ENCODE measurements around the gene MACROD2. TPM values are rescaled to one million over a fixed set of nuclear protein-coding genes. Genes with fewer than 3 reads are reported as not detected.

The MACROD2 gene
- total RNA-seq, 5 donors from 2014 or later (not counting 1 experiment from before 2014, with no cell fraction given), result 0.23 to 1.3 (median 0.51) TPM; not detected in 2

DNA sequence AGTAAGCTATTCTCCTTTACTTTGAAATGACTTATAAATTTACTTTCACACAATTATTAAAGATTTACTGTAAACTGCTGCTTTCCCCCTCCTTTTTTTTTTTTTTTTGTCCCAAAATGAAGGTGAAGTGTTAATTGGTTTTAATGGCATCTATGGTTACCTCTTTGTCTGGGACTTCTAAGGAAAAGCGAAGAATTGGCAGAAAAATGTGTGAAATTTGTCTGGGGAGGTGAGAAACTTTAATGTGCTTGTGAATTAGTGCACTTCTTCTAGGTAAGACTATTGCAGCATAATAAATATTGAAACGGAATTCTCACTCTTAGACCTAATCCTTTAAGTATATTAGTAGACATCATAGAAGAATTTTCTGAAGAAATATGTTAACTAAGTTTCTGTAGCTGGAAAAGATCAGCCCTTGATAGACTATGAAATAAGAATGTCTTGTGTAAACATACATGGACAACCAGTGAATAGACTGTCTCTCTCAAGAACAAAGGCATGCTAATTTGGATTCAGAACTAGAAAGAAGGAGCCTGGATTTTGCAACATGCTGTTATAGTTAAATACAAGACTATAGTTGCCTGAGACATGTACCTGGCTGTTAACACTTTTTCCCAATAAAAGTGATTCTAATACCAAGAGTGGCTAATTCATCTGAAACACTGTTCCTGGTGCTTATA, 318.2 kb downstream of the MACROD2 start:
- H3K36me3 ChIP-seq (ENCODE audit: control insufficient read depth in 2 of 2, extremely low read depth in 1 of 2, insufficient read depth in 1 of 2, low read length in 1 of 2), result no peaks in the 10 kb centered on the region
- WGBS (ENCODE audit: insufficient coverage), result no CpG with 5 or more reads among the region's 2 CpGs
- H3K9me3 ChIP-seq, result no peaks in the 10 kb centered on the region
- no peaks in the 10 kb centered on the region for H3K27me3 Mint-ChIP-seq
- no peaks in the 10 kb centered on the region for H3K36me3 Mint-ChIP-seq
- ChIA-PET POLR2A (no interaction called here), CTCF (no interaction called here)
- no peak overlapping the region for H3K27ac Mint-ChIP-seq
- ATAC-seq (replicated peaks in 1 of 4) (no peak), DNase-seq (no peak)
- peaks cover 8 to 15% (median 9%) of the 10 kb centered on the region in 3 donors for H3K9me3 Mint-ChIP-seq
- H3K27ac ChIP-seq (ENCODE audit: low read length), result no peak overlapping the region
- no peaks in the 10 kb centered on the region for H3K27me3 ChIP-seq (replicated peaks in 1 of 2; ENCODE audit: control insufficient read depth in 2 of 2, extremely low read depth in 1 of 2, insufficient read depth in 2 of 2, low read length in 1 of 2)
- no peak overlapping the region for H3K4me3 ChIP-seq (ENCODE audit: control insufficient read depth in 1 of 2, extremely low read depth in 1 of 2, low read length in 1 of 2)
- H3K4me3 Mint-ChIP-seq, result no peak overlapping the region
- no peaks in the 10 kb centered on the region for H3K4me1 Mint-ChIP-seq
- no peaks in the 10 kb centered on the region for H3K4me1 ChIP-seq (ENCODE audit: control insufficient read depth in 1 of 2, extremely low read depth in 1 of 2, insufficient read depth in 2 of 2, low read length in 2 of 2)

DNA sequence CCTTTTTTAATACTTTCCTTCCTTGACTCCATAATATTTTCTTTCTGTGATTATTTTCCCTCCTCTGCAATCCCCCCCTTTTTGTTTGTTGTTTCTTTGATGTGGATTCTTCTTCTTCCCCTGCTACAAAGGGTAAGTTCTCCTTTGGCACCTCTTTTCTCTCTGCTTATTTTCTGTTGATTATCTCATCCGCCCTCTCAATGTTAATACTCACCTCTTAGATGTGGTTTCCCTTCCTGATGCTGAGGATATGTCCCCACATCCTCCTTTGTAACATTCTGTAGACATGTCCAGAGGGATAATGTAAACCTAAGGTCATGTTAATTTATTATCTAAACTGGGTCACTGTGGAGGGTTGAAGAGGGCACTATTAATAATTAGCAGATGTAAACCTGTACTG, 324.4 kb downstream of the MACROD2 start:
- no peak overlapping the region for H3K27ac Mint-ChIP-seq
- ATAC-seq (replicated peaks in 1 of 4), result no peak
- POLR2A ChIA-PET, result no interaction called here

GRCh38 chr20:14331646-14332045, 336.3 kb downstream of the MACROD2 start:
- Histone ChIP-seq H3K9me3 (no peaks in the 10 kb centered on the region), H3K36me3 (ENCODE audit: control insufficient read depth in 2 of 2, extremely low read depth in 1 of 2, insufficient read depth in 1 of 2, low read length in 1 of 2) (no peaks in the 10 kb centered on the region), H3K27ac (ENCODE audit: low read length) (no peak overlapping the region), H3K4me1 (ENCODE audit: control insufficient read depth in 1 of 2, extremely low read depth in 1 of 2, insufficient read depth in 2 of 2, low read length in 2 of 2) (no peaks in the 10 kb centered on the region), H3K27me3 (replicated peaks in 1 of 2; ENCODE audit: control insufficient read depth in 2 of 2, extremely low read depth in 1 of 2, insufficient read depth in 2 of 2, low read length in 1 of 2) (no peaks in the 10 kb centered on the region), H3K4me3 (ENCODE audit: control insufficient read depth in 1 of 2, extremely low read depth in 1 of 2, low read length in 1 of 2) (no peak overlapping the region)
- Mint-ChIP-seq H3K4me3 (no peak overlapping the region), H3K36me3 (no peaks in the 10 kb centered on the region), H3K9me3 (peaks cover 0 to 7% (median 0%) of the 10 kb centered on the region in 3 donors), H3K27ac (no peak overlapping the region), H3K4me1 (no peaks in the 10 kb centered on the region), H3K27me3 (no peaks in the 10 kb centered on the region)
- 80% methylated on average over 1 of the region's 6 CpGs for WGBS (ENCODE audit: insufficient coverage)
- ATAC-seq (replicated peaks in 1 of 4) (no peak), DNase-seq (no peak)
- POLR2A ChIA-PET, result no interaction called here
- CTCF ChIA-PET, result no interaction called here

More for the DNA sequence above, 324.4 kb downstream of the MACROD2 start:
- no peak overlapping the region for H3K4me3 ChIP-seq (ENCODE audit: control insufficient read depth in 1 of 2, extremely low read depth in 1 of 2, low read length in 1 of 2)
- no peaks in the 10 kb centered on the region for H3K27me3 ChIP-seq (replicated peaks in 1 of 2; ENCODE audit: control insufficient read depth in 2 of 2, extremely low read depth in 1 of 2, insufficient read depth in 2 of 2, low read length in 1 of 2)
- Mint-ChIP-seq H3K4me1 (no peaks in the 10 kb centered on the region), H3K4me3 (no peak overlapping the region), H3K36me3 (no peaks in the 10 kb centered on the region), H3K9me3 (peaks cover 12 to 27% (median 21%) of the 10 kb centered on the region in 3 donors), H3K27me3 (no peaks in the 10 kb centered on the region)
- no peak overlapping the region for H3K27ac ChIP-seq (ENCODE audit: low read length)
- no peaks in the 10 kb centered on the region for H3K4me1 ChIP-seq (ENCODE audit: control insufficient read depth in 1 of 2, extremely low read depth in 1 of 2, insufficient read depth in 2 of 2, low read length in 2 of 2)
- no CpG with 5 or more reads among the region's 1 CpG for WGBS (ENCODE audit: insufficient coverage)
- H3K9me3 ChIP-seq, result no peaks in the 10 kb centered on the region
- CTCF ChIA-PET, result no interaction called here
- no peak for DNase-seq
- H3K36me3 ChIP-seq (ENCODE audit: control insufficient read depth in 2 of 2, extremely low read depth in 1 of 2, insufficient read depth in 1 of 2, low read length in 1 of 2), result no peaks in the 10 kb centered on the region

GRCh38 chr20:14332866-14333265, 337.6 kb downstream of the MACROD2 start:
- DNase-seq (no peak), ATAC-seq (replicated peaks in 1 of 4) (no peak)
- H3K27me3 Mint-ChIP-seq, result no peaks in the 10 kb centered on the region
- Histone ChIP-seq H3K27me3 (replicated peaks in 1 of 2; ENCODE audit: control insufficient read depth in 2 of 2, extremely low read depth in 1 of 2, insufficient read depth in 2 of 2, low read length in 1 of 2) (no peaks in the 10 kb centered on the region), H3K36me3 (ENCODE audit: control insufficient read depth in 2 of 2, extremely low read depth in 1 of 2, insufficient read depth in 1 of 2, low read length in 1 of 2) (no peaks in the 10 kb centered on the region), H3K4me1 (ENCODE audit: control insufficient read depth in 1 of 2, extremely low read depth in 1 of 2, insufficient read depth in 2 of 2, low read length in 2 of 2) (peaks cover 0 to 2% of the 10 kb centered on the region in 2 experiments), H3K27ac (ENCODE audit: low read length) (no peak overlapping the region), H3K9me3 (no peaks in the 10 kb centered on the region), H3K4me3 (ENCODE audit: control insufficient read depth in 1 of 2, extremely low read depth in 1 of 2, low read length in 1 of 2) (no peak overlapping the region)
- H3K4me3 Mint-ChIP-seq, result no peak overlapping the region
- POLR2A ChIA-PET, result no interaction called here
- WGBS (ENCODE audit: insufficient coverage), result no CpG with 5 or more reads among the region's 2 CpGs
- peaks cover 0 to 4% (median 3%) of the 10 kb centered on the region in 3 donors for H3K9me3 Mint-ChIP-seq
- CTCF ChIA-PET, result no interaction called here
- no peaks in the 10 kb centered on the region for H3K4me1 Mint-ChIP-seq
- H3K27ac Mint-ChIP-seq, result no peak overlapping the region
- no peaks in the 10 kb centered on the region for H3K36me3 Mint-ChIP-seq

DNA sequence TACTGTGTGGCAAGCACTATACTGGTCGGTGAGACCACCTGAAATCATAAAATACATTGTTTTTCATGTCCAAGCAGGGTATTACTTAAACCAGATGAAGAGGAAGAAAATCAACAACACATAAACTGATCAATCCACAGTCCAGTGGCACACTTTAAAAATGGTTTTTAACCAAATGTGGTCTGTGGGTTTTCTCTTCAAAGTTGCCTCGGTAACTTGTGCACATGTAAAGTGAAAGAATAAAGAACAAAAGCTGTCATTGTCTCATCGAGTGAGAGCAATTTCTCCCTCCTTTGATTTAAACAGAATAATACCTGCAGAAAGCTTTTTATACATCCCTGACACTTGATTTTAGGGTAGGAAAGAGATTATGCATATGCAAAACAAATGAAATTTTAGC, 338.4 kb downstream of the MACROD2 start:
- Mint-ChIP-seq H3K36me3 (no peaks in the 10 kb centered on the region), H3K4me3 (no peak overlapping the region), H3K9me3 (peaks cover 0 to 4% (median 3%) of the 10 kb centered on the region in 3 donors), H3K4me1 (no peaks in the 10 kb centered on the region), H3K27me3 (no peaks in the 10 kb centered on the region), H3K27ac (no peak overlapping the region)
- ChIA-PET POLR2A (no interaction called here), CTCF (no interaction called here)
- no peaks in the 10 kb centered on the region for H3K36me3 ChIP-seq (ENCODE audit: control insufficient read depth in 2 of 2, extremely low read depth in 1 of 2, insufficient read depth in 1 of 2, low read length in 1 of 2)
- no peak overlapping the region for H3K4me3 ChIP-seq (ENCODE audit: control insufficient read depth in 1 of 2, extremely low read depth in 1 of 2, low read length in 1 of 2)
- no peaks in the 10 kb centered on the region for H3K27me3 ChIP-seq (replicated peaks in 1 of 2; ENCODE audit: control insufficient read depth in 2 of 2, extremely low read depth in 1 of 2, insufficient read depth in 2 of 2, low read length in 1 of 2)
- no peak overlapping the region for H3K27ac ChIP-seq (ENCODE audit: low read length)
- whole genome bisulfite sequencing (ENCODE audit: insufficient coverage), result no CpG with 5 or more reads among the region's 3 CpGs
- no peak for DNase-seq
- no peaks in the 10 kb centered on the region for H3K9me3 ChIP-seq
- no peak for ATAC-seq (replicated peaks in 1 of 4)
- peaks cover 0 to 2% of the 10 kb centered on the region in 2 experiments for H3K4me1 ChIP-seq (ENCODE audit: control insufficient read depth in 1 of 2, extremely low read depth in 1 of 2, insufficient read depth in 2 of 2, low read length in 2 of 2)

DNA sequence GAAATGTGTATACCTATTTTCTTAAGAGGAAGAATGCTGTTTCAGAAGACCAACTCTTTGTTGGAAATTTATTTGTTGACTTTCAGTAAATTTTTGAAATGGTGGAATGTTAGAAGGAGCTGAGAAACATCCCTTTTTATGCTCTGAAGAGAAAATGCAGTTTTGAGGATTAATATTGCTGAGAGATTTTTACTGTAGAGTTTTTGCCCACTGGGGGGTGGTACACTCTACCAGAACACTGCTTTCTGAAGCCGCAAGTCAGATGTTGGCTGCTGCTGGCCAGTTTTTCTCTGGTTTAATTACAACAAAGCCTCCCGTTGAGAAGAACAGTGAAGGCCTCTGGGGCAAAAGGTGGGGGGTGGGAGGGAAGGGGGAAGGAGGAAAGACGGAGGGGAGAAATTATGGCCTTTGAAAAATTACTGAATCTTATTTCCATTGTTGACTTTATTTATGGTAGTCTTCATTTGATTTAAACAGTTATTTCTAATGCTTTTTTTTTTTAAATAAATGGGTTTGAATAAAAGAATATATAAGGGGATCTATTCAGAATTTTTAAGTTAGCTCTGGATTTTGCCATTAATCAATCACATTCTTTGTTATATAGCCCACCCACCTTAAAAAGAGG, 339.1 kb downstream of the MACROD2 start:
- Histone ChIP-seq H3K27me3 (replicated peaks in 1 of 2; ENCODE audit: control insufficient read depth in 2 of 2, extremely low read depth in 1 of 2, insufficient read depth in 2 of 2, low read length in 1 of 2) (no peaks in the 10 kb centered on the region), H3K4me3 (ENCODE audit: control insufficient read depth in 1 of 2, extremely low read depth in 1 of 2, low read length in 1 of 2) (no peak overlapping the region), H3K36me3 (ENCODE audit: control insufficient read depth in 2 of 2, extremely low read depth in 1 of 2, insufficient read depth in 1 of 2, low read length in 1 of 2) (no peaks in the 10 kb centered on the region), H3K27ac (ENCODE audit: low read length) (no peak overlapping the region), H3K9me3 (no peaks in the 10 kb centered on the region), H3K4me1 (ENCODE audit: control insufficient read depth in 1 of 2, extremely low read depth in 1 of 2, insufficient read depth in 2 of 2, low read length in 2 of 2) (peaks cover 0 to 2% of the 10 kb centered on the region in 2 experiments)
- Mint-ChIP-seq H3K27ac (no peak overlapping the region), H3K4me1 (no peaks in the 10 kb centered on the region), H3K27me3 (no peaks in the 10 kb centered on the region), H3K36me3 (no peaks in the 10 kb centered on the region), H3K4me3 (no peak overlapping the region), H3K9me3 (peaks cover 0 to 4% (median 3%) of the 10 kb centered on the region in 3 donors)
- no peak for ATAC-seq (replicated peaks in 1 of 4)
- 13% methylated on average over 1 of the region's 3 CpGs for WGBS (ENCODE audit: insufficient coverage)
- no peak for DNase-seq
- ChIA-PET POLR2A (no interaction called here), CTCF (no interaction called here)

All from T-cell (primary cell).